Measurements from ENCODE around the gene SLIT3.

DNA sequence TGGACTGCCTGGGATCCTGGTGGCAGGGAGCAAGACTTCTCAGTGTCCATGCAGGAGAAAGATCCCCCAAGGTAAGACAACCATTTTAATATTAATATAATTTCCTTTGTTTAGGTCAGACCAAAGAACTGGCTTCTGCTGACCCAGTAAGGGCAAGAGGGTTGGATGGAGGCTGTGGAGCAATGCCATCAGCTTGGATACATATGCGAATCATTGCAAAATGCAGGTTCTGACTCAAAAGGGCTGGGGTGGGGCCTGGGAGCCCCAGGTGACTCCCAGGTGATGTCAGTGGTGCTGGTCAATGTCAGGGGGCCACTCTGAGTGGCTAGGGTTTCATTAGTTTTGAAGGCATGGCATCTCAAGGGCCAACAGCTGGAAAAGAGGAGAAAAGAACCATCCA, 632.9 kb downstream of the SLIT3 start:
- TF ChIP-seq POLR2AphosphoS5 (IDR thresholded peaks at IDR 0.05) (no peak), POLR2A (IDR thresholded peaks at IDR 0.05) (no peak)

Measured in stomach (tissue), 4 donors.